A549 (cell line): Measurements from ENCODE around the gene C19orf67. TPM values are rescaled to one million over a fixed set of nuclear protein-coding genes. Genes with fewer than 3 reads are reported as not detected.

Experiments
- ATAC-seq, 2 experiments: fragments of 200-7000 bp in 1 of 2; fragments of >200 bp in 1 of 2; cut with Nextera tagmentation in 1 of 2; cut with Tn5 transposase in 1 of 2; 3 replicates each; pipeline versions ENCODE4 v1.8.0 to v1.9.1; 2018 to 2020; ENCODE audit warnings: mild to moderate bottlenecking in 1 of 2, moderate library complexity in 1 of 2
- CTCF ChIA-PET: fragments of 300-600 bp; sonication (Branson Sonifier 250); formaldehyde crosslinking; extraction: SDS; loops from one replicate; lab custom pipeline; 2021; ENCODE audit warnings: antibody characterized with exemption, inconsistent platforms; lab: Yijun Ruan, JAX
- POLR2A ChIA-PET: fragments of 350-600 bp; formaldehyde crosslinking; extraction: SDS; loops from one replicate; lab custom pipeline; 2021; ENCODE audit warnings: antibody characterized with exemption, inconsistent platforms; lab: Yijun Ruan, JAX
- DNase-seq, 2 experiments: peaks; one replicate each; pipeline versions ENCODE4 v3.0.0 to v3.0.0-alpha.2; 2011 to 2016; ENCODE audit warnings: low read depth in 1 of 2, low spot score in 1 of 2
- FAIRE-seq: peaks from 2 replicates; lab custom pipeline; 2011; peaks lifted over from hg19 to GRCh38; lab: Jason Lieb, UNC
- H3K27ac ChIP-seq, 2 experiments: fragments of >200 bp; sonication (Bioruptor Twin); formaldehyde crosslinking; 3 replicates each; pipeline ENCODE4 v1.5.1; 2016 to 2017
- H3K4me1 ChIP-seq: fragments of >200 bp; sonication (Bioruptor Twin); formaldehyde crosslinking; 3 replicates; pipeline ENCODE4 v1.6.1; 2016
- H3K4me2 ChIP-seq: fragments of >200 bp; sonication (Bioruptor Twin); formaldehyde crosslinking; 3 replicates; pipeline ENCODE4 v1.6.1; 2016
- H3K4me3 ChIP-seq: fragments of >200 bp; sonication (Bioruptor Twin); formaldehyde crosslinking; 3 replicates; pipeline ENCODE4 v1.5.1; 2016
- H3K9me3 ChIP-seq: fragments of >200 bp; sonication (Bioruptor Twin); formaldehyde crosslinking; 3 replicates; pipeline ENCODE4 v1.6.1; 2016
- ATOH8 ChIP-seq: fragments of 250-450 bp; sonication (Bioruptor Pico); IDR thresholded peaks from 2 replicates; pipeline ENCODE4 v1.5.0; 2020; ENCODE audit warnings: low read depth, mild to moderate bottlenecking, moderate library complexity
- BCL3 ChIP-seq: fragments of >200 bp; sonication (Bioruptor Twin); formaldehyde crosslinking; IDR thresholded peaks from 3 replicates; pipeline ENCODE4 v1.6.1; 2016
- EP300 ChIP-seq, 2 experiments: fragments of >200 bp; sonication (Bioruptor Twin); formaldehyde crosslinking; IDR thresholded peaks; 2 replicates in 1 of 2; 3 replicates in 1 of 2; pipeline ENCODE4 v1.6.1; 2016 to 2017
- FOSL2 ChIP-seq, 2 experiments: fragments of 450-650 bp in 1 of 2; fragments of >200 bp in 1 of 2; sonication (Bioruptor Twin) in 1 of 2; formaldehyde crosslinking; IDR thresholded peaks; 2 replicates each; pipeline versions ENCODE4 v1.5.0 to v1.6.1; 2016 to 2020; ENCODE audit warnings: mild to moderate bottlenecking in 1 of 2, moderate library complexity in 1 of 2
- HEYL ChIP-seq: fragments of 250-450 bp; sonication (Bioruptor Pico); IDR thresholded peaks from 2 replicates; pipeline ENCODE4 v1.8.0; 2021; ENCODE audit warnings: mild to moderate bottlenecking, moderate library complexity
- HOXA7 ChIP-seq: fragments of 250-450 bp; sonication (Bioruptor Pico); IDR thresholded peaks from 2 replicates; pipeline ENCODE4 v1.5.0; 2020; ENCODE audit warnings: mild to moderate bottlenecking, moderate library complexity
- PBX3 ChIP-seq: IDR thresholded peaks from 2 replicates; pipeline ENCODE4 v1.6.1; 2012
- PHF8 ChIP-seq: fragments of 200-600 bp; sonication (generic); IDR thresholded peaks from 2 replicates; pipeline ENCODE4 v1.6.1; 2016; ENCODE audit warnings: low read depth, mild to moderate bottlenecking, antibody characterized with exemption, moderate library complexity, borderline replicate concordance
- RARB ChIP-seq: fragments of 250-450 bp; sonication (Bioruptor Pico); IDR thresholded peaks from 2 replicates; pipeline ENCODE4 v1.8.0; 2021; ENCODE audit warnings: mild to moderate bottlenecking, moderate library complexity
- REST ChIP-seq: fragments of 200-600 bp; sonication (generic); IDR thresholded peaks from 2 replicates; pipeline ENCODE4 v1.6.1; 2016; ENCODE audit warnings: antibody characterized with exemption, mild to moderate bottlenecking, moderate library complexity
- SMC3 ChIP-seq: fragments of >200 bp; sonication (Bioruptor Twin); formaldehyde crosslinking; IDR thresholded peaks from 3 replicates; pipeline ENCODE4 v1.6.1; 2018; ENCODE audit warnings: inconsistent platforms
- TFCP2L1 ChIP-seq: fragments of 250-450 bp; sonication (Bioruptor Pico); IDR thresholded peaks from 2 replicates; pipeline ENCODE4 v1.5.0; 2021; ENCODE audit warnings: mild to moderate bottlenecking
- WGBS: methylation state at CpG from one replicate; pipeline ENCODE4 v1.1.6; 2017; ENCODE audit errors: missing lambda C conversion rate; 5-methylcytosine and 5-hydroxymethylcytosine counted together
- polyA plus RNA-seq, 4 experiments: library from polyadenylated mRNA; depleted of rRNA in 3 of 4; stranded (reverse); fragments of >200 nt; fragmentation: RNase III in 1 of 4; extraction: RNeasy Plus Mini Kit Qiagen cat#74134 plus additional on column Dnase treatment in 1 of 4; gene quantifications; 2 replicates in 3 of 4; 3 replicates in 1 of 4; pipeline ENCODE4 v1.2.3, GENCODE V29; 2011 to 2017

C19orf67 gene
- polyA plus RNA-seq, 2 of the 4 experiments (the other 2 are of a cell fraction) = not detected

GRCh38 chr19:14082675-14082960, 3.0 kb downstream of the C19orf67 start:
- ChIA-PET POLR2A (no interaction called here), CTCF (interaction anchor here (1.1 to 6.0 kb wide), 3 partner anchors 10 to 54 kb away, joined by 3 to 38 read pairs (median 14); partner anchors contain the start of genes ASF1B and MISP3)

GRCh38 chr19:14081797-14082674, 3.5 kb downstream of the C19orf67 start:
- no peak for FAIRE-seq
- ATAC-seq = peak; percentile 33 to 54; a peak in 5 of 6 replicates
- TF ChIP-seq PHF8 (peak; percentile 33; the same call in 1 of the 2 replicates), HEYL (no peak)
- TF ChIP-seq, all 56 proteins: peak for 1
- H3K27ac ChIP-seq = peak overlapping the region; percentile 73 to 85
- CTCF ChIA-PET = interaction anchor here (0.5 to 6.0 kb wide), 6 partner anchors 9 to 63 kb away, joined by 3 to 38 read pairs (median 3); partner anchors contain the start of genes ASF1B, IL27RA and MISP3
- no peak for DNase-seq
- POLR2A ChIA-PET = interaction anchor here (0.6 kb wide), 1 partner anchor 144 kb away, joined by 8 read pairs; no protein-coding TSS in a partner anchor
- H3K9me3 ChIP-seq = no peaks in the 10 kb centered on the region
- peak overlapping the region; percentile 97 for H3K4me2 ChIP-seq
- WGBS = 11% methylated on average over 12 of the region's 24 CpGs
- peaks cover 9% of the 10 kb centered on the region; the same call in 1 of the 3 replicates for H3K4me1 ChIP-seq
- H3K4me3 ChIP-seq = peak overlapping the region; percentile 74

More at GRCh38 chr19:14082675-14082960, 3.0 kb downstream of the C19orf67 start:
- Histone ChIP-seq H3K4me1 (peaks cover 9% of the 10 kb centered on the region; the same call in 1 of the 3 replicates), H3K27ac (no peak overlapping the region), H3K4me3 (no peak overlapping the region), H3K9me3 (no peaks in the 10 kb centered on the region), H3K4me2 (no peak overlapping the region)
- FAIRE-seq (no peak), DNase-seq (no peak), ATAC-seq (no peak)
- TF ChIP-seq PBX3 (no peak), TFCP2L1 (CRISPR knock-in tag) (no peak), SMC3 (no peak), ATOH8 (CRISPR knock-in tag) (no peak), BCL3 (no peak), REST (no peak), RARB (CRISPR knock-in tag) (no peak), FOSL2 (IDR thresholded peaks at IDR 0.05) (no peak), FOSL2 (CRISPR knock-in tag; IDR thresholded peaks at IDR 0.05) (no peak), EP300 (IDR thresholded peaks at IDR 0.05) (no peak), HOXA7 (no peak)
- 0% methylated on average over 1 of the region's 1 CpG for WGBS
